Panc1 (cell line): ENCODE results near the gene CNPY2. TPM values are rescaled to one million over a fixed set of nuclear protein-coding genes. Genes with fewer than 3 reads are reported as not detected.

Experiments used
- ATAC-seq: fragments of 200-7000 bp; cut with Tn5 transposase; 2 replicates; pipeline ENCODE4 v1.9.1; 2020; ENCODE audit warnings: mild to moderate bottlenecking, moderate library complexity
- BruUV-seq: library from RNA; stranded (reverse); fragments of 400-500 nt; replicated peaks from 2 replicates; lab custom pipeline; 2021; lab: Mats Ljungman, UMichigan
- CTCF ChIA-PET: fragments of 300-600 bp; sonication (Branson Sonifier 250); formaldehyde crosslinking; loops from one replicate; lab custom pipeline; 2022; ENCODE audit warnings: antibody characterized with exemption; lab: Charles Lee
- POLR2A ChIA-PET: fragments of 300-600 bp; sonication (Branson Sonifier 250); formaldehyde crosslinking; loops from one replicate; lab custom pipeline; 2022; ENCODE audit warnings: antibody characterized with exemption; lab: Charles Lee
- DNase-seq: peaks from one replicate; pipeline ENCODE4 v3.0.0-alpha.2; 2010; ENCODE audit warnings: low read depth, low spot score
- H3K27ac ChIP-seq: 2 replicates; pipeline ENCODE4 v1.5.1; 2011; ENCODE audit warnings: mild to moderate bottlenecking, low read length, inconsistent platforms
- H3K27me3 ChIP-seq: fragments of 200-500 bp; sonication (Bioruptor generic); 2 replicates; pipeline ENCODE4 v1.6.0; 2014; ENCODE audit warnings: low read length, inconsistent platforms; ENCODE audit not compliant: control insufficient read depth, insufficient read depth
- H3K36me3 ChIP-seq: fragments of 200-500 bp; sonication (Bioruptor generic); 2 replicates; pipeline ENCODE4 v1.5.1; 2014; ENCODE audit warnings: inconsistent platforms, mild to moderate bottlenecking, low read length, moderate library complexity; ENCODE audit not compliant: control insufficient read depth, insufficient read depth
- H3K4me1 ChIP-seq: 2 replicates; pipeline ENCODE4 v1.5.1; 2011; ENCODE audit warnings: inconsistent platforms, mild to moderate bottlenecking, low read length, moderate library complexity; ENCODE audit not compliant: control insufficient read depth, insufficient read depth
- H3K4me3 ChIP-seq, 2 experiments: 2 replicates each; pipeline ENCODE4 v1.5.1; 2011 to 2012; ENCODE audit warnings: low read depth in 2 of 2, low read length in 2 of 2, mild to moderate bottlenecking in 2 of 2, inconsistent platforms in 1 of 2, moderate library complexity in 1 of 2
- H3K9me3 ChIP-seq: fragments of 200-500 bp; sonication (Bioruptor generic); 2 replicates; pipeline ENCODE4 v1.5.1; 2014; ENCODE audit warnings: low read depth, mild to moderate bottlenecking, inconsistent platforms, low read length, moderate library complexity; ENCODE audit not compliant: control insufficient read depth, insufficient read depth
- CTCF ChIP-seq: fragments of 450-650 bp; IDR thresholded peaks from 2 replicates; pipeline ENCODE4 v1.5.1; 2017; ENCODE audit warnings: mild to moderate bottlenecking
- POLR2AphosphoS5 ChIP-seq: IDR thresholded peaks from 2 replicates; pipeline ENCODE4 v1.6.1; 2012; ENCODE audit warnings: mild to moderate bottlenecking, low read depth, low read length, moderate library complexity
- REST ChIP-seq, 2 experiments: IDR thresholded peaks; 2 replicates each; pipeline ENCODE4 v1.6.1; 2011 to 2012; ENCODE audit warnings: low read depth in 2 of 2, control low read depth in 1 of 2, low read length in 1 of 2, mild to moderate bottlenecking in 1 of 2, moderate library complexity in 1 of 2; ENCODE audit not compliant: insufficient read depth in 1 of 2
- SIN3A ChIP-seq: IDR thresholded peaks from 2 replicates; pipeline ENCODE4 v1.6.1; 2012; ENCODE audit warnings: low read depth, mild to moderate bottlenecking, low read length, moderate library complexity, borderline replicate concordance; ENCODE audit not compliant: insufficient read depth
- TCF7L2 ChIP-seq: IDR thresholded peaks from 2 replicates; pipeline ENCODE4 v1.6.1; 2011; ENCODE audit warnings: mild to moderate bottlenecking, low read depth, low read length, inconsistent platforms
- in situ Hi-C: cut with HindIII; loops from 2 replicates; pipeline ENCODE4 v1.10.0; 2016; ENCODE audit warnings: low sequenced_read_pairs, low pct_unique_long_range_greater_than_20kb
- intact Hi-C: fragments of 100-400 bp; cut with micrococcal nuclease; formaldehyde crosslinking; loops from one replicate; pipeline ENCODE4 v1.10.0; 2022; ENCODE audit not compliant: unreplicated experiment
- total RNA-seq: library from RNA; stranded (reverse); gene quantifications from one replicate; pipeline ENCODE4 v1.2.1, GENCODE V29; 2021; ENCODE audit not compliant: unreplicated experiment

CNPY2 gene
- total RNA-seq, 1 experiment from 2014 or later: 115 TPM

GRCh38 chr12:56333679-56334489 is 18.1 kb upstream of the CNPY2 start, which contains the start of gene PAN2:
TSS of gene PAN2 (minus strand) at chr12:56334000. CDS start at chr12:56333094, 906 bp downstream.
- DNase-seq (peak; percentile 89), ATAC-seq (peak; percentile 99)
- peaks cover 3% of the 10 kb centered on the region; the same call in 1 of the 2 replicates for H3K36me3 ChIP-seq
- BruUV-seq: no TSS peak
- CTCF ChIA-PET: no interaction called here
- in situ Hi-C loops (no loop called here), intact Hi-C loops (no loop called here)
- TF ChIP-seq TCF7L2 (no peak; the same call in 1 of the 2 replicates), POLR2AphosphoS5 (peak; percentile 94)
- H3K9me3 ChIP-seq: no peaks in the 10 kb centered on the region
- H3K27ac ChIP-seq: peak within 1 kb of the TSS; percentile 99
- H3K4me3 ChIP-seq: peak within 1 kb of the TSS; percentile 76 to 83
- H3K27me3 ChIP-seq: no peaks in the 10 kb centered on the region
- peaks cover 15% of the 10 kb centered on the region; the same call in 1 of the 2 replicates for H3K4me1 ChIP-seq
- POLR2A ChIA-PET: interaction anchor here (0.6 to 0.9 kb wide), 2 partner anchors 33 to 103 kb away, joined by 5 to 6 read pairs; no protein-coding TSS in a partner anchor

- H3K4me3 ChIP-seq: peak overlapping the region; percentile 76 to 83
- intact Hi-C loops: no loop called here
- H3K9me3 ChIP-seq: no peaks in the 10 kb centered on the region
- BruUV-seq: TSS peak; percentile 88
- DNase-seq: no peak
- ATAC-seq: no peak
- H3K27ac ChIP-seq: peak overlapping the region; percentile 99
- no peaks in the 10 kb centered on the region for H3K27me3 ChIP-seq
- ChIA-PET POLR2A (interaction anchor here (0.6 to 0.9 kb wide), 2 partner anchors 33 to 103 kb away, joined by 5 to 6 read pairs; no protein-coding TSS in a partner anchor), CTCF (no interaction called here)
- H3K4me1 ChIP-seq: peaks cover 15% of the 10 kb centered on the region; the same call in 1 of the 2 replicates
- in situ Hi-C loops: no loop called here
- TF ChIP-seq SIN3A (no peak), REST (IDR thresholded peaks at IDR 0.05; ENCODE audit: insufficient read depth in 1 of 2, low read depth in 2 of 2, low read length in 1 of 2) (no peak), CTCF (no peak), POLR2AphosphoS5 (no peak), TCF7L2 (no peak)
- H3K36me3 ChIP-seq: peaks cover 3% of the 10 kb centered on the region; the same call in 1 of the 2 replicates
Measured at GRCh38 chr12:56333197-56333678, 17.4 kb upstream of the CNPY2 start.
